ENCODE measurements around the gene PPP2R1B.

- TF ChIP-seq GATA2 (IDR thresholded peaks at IDR 0.05; ENCODE audit: insufficient read depth, insufficient read length, low read depth, low read length) = no peak
- TF ChIP-seq POLR2A (IDR thresholded peaks at IDR 0.05; ENCODE audit: low read depth, low read length) = no peak
- TF ChIP-seq CTCF (IDR thresholded peaks at IDR 0.05; ENCODE audit: extremely low read depth in 1 of 2, insufficient read depth in 1 of 2, low read depth in 1 of 2, low read length in 2 of 2) = no peak
These were observed 41.9 kb upstream of the PPP2R1B start for GRCh38 chr11:111808063-111808588.
